HG03135 (cell line): Measurements from ENCODE around the gene GRIA3.

Experiments used
- ATAC-seq: cut with Tn5 transposase; IDR thresholded peaks from one replicate; pipeline ENCODE4 v1.9.1; 2021; ENCODE audit warnings: mild to moderate bottlenecking, moderate library complexity; ENCODE audit not compliant: unreplicated experiment

Gene GRIA3

DNA sequence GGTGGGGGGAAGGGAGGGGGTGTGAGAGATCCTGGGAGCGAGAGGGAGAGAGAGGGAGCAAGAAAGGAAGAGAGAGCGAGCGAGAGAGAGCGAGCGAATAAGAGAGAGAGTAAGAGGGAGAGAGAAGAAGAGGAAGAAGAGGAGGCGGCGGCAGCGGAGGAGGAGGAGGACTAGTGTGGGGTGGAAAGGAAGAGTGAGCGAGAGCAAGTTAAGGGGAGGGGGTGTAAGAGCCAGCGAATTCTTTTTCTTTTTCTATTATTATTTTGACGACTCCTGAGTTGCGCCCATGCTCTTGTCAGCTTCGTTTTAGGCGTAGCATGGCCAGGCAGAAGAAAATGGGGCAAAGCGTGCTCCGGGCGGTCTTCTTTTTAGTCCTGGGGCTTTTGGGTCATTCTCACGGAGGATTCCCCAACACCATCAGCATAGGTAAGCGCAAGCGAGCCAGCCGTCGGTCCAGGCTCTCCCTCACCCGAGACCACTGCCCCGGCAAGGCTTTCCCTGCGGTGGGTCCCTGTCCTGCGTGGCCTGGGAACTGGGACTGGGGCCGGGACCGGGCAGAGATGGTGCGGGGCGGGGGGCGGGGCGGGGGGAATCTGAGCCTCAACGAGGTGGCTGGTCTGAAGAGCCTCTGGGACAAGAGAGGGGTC, at the start of gene GRIA3:
GRIA3 (plus strand) TSS at position 60 of the 647 bp plus-strand sequence; CDS start at position 318, 258 bp downstream.
- no peak for ATAC-seq

DNA sequence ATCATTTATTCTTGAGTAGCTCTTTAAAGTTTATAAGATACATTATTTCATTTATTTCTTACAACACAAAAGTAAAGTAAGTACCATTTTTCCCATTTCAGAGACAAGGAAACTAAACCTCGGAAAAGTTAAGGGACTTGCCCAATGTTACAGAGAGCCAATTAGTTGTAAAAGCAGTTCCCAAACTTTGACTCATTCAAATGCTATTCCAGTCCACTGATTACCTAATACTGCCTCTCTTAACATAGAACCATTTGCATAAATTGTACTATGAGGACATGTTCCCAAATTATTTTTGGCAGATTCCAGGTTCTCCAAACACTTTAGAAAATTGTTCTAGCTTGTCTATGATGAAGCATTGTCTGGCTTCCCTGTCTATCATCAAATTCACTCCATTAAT, 45.6 kb upstream of the GRIA3 start:
- no peak for ATAC-seq

DNA sequence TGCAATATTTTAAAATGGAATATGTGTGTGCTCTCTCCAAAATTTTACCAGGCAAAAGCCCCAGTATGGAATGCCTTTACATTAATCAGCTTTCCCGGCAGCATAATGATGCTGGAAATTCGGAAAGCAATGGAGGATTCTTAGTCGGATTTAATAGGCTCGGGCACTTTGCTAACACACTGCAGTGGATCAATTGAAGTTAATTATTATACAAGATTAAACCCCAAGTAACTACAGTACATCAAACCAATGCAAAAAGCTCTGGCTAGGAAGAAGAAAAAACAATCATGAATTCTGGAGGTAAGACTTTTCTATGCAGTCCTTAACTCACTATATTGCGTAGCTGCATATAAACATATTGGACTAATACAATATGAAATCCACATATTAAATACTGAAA, 43.6 kb upstream of the GRIA3 start:
- ATAC-seq, result no peak

- ATAC-seq, result no peak
Observed at GRCh38 chrX:123140904-123141303, 43.2 kb upstream of the GRIA3 start.

DNA sequence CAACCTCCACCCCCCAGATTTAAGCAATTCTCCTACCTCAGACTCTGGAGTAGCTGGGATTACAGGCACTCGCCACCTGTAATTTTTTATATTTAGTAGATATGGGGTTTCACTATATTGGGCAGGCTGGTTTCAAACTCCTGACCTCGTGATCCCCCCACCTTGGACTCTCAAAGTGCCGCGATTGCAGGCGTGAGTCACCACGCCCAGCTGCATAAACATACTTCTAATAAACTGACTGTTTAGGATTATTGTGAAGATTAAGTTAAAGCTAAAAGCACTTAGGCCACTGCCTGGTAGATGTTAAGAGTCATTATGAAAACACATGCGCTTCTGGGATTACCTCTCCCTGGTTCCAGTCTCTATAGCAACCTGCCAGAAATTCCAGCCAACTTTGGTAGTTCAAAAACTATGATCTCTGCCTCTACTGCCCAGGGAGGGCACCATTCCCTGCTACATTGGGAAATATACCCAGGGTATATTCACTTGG, 30.2 kb upstream of the GRIA3 start:
- ATAC-seq, result no peak

DNA sequence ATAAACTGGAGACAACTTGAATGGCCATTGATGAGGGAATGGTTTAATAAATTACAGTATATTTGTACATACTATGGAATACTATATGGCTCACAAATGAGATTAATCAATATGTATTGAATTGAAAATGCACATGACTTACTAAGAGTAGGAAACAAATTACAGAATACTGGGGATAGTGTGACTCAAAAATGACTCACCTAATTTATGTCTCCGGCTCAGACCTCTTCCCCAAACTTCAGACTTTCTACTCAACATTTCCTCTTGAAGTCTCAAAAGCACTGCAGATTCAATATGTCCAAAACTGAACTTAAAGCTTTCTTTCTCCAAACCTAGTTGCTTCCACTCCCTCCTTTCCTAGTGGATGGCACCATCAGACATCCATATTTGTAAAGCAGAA, 28.8 kb upstream of the GRIA3 start:
- no peak for ATAC-seq

- no peak for ATAC-seq
Observed at GRCh38 chrX:123157586-123157985, 26.5 kb upstream of the GRIA3 start.

GRCh38 chrX:123159403-123159802, 24.7 kb upstream of the GRIA3 start:
- ATAC-seq, result no peak

DNA sequence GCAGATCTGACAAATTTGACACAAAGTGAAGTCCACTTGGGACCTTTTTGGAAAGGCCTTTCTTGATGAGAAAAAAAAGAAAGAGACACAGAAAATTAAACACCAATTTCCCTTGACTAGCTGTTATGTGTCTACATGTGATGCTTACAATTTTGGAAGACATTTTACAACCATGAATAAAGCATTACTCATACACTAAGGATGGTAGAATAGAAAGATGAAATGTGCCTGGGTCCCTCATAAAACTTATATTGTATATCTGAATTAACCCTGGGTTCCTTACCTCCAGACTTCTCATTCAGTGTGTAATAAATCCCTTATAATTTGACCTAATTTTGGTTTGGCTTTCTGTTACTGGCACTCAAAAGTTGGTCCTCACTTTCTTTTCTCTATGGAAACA, 16.5 kb upstream of the GRIA3 start:
- ATAC-seq, result no peak

DNA sequence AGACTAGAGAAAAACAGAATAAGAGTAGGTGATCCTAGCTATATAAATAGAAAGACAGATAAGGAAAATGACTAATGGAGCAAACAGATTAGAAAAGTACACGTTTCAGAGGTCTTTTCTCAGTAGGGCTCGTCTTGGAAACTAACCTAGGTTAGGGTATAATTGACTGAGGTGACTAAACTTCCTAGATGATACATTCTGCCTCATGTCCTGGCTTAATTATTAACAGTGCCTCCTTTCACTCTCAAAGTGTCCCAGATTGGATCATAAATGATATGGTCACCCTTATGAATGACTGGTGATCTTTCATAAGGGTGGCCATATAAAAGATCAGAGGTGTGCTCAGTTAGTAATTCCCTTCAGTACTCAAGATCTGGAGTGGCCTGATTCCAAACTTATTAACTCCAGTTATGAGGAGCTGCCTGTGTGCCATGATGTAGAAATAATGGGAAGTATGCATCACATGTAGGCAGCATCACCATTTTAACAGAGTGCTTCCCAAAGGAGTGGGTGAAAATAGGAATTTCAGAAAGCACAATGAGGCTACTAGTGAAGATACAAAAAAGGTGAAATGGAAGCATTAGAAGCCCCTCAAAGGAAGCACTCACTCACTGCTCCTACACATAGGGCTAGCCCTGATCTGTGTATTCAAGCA, 14.7 kb upstream of the GRIA3 start:
- no peak for ATAC-seq

DNA sequence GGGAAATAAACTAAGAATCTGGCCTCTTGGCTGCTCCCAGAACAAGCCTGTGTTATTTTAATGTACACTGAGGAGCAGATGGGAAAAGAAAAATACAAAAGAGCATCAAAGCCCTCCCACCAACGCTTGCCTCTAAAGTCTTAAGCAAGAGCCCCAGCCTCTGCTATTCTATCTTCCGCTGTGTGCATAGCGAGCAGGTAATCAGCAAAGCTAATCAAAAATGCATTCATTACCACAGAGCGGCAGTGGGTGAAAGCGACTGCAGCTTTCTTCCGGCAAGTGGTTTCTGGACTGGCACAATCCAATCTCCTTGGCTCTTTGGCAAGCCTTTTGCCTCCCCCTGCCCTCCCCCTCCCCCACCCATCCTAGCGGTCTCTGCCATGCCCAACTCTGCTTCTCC, 13.5 kb upstream of the GRIA3 start:
- no peak for ATAC-seq

DNA sequence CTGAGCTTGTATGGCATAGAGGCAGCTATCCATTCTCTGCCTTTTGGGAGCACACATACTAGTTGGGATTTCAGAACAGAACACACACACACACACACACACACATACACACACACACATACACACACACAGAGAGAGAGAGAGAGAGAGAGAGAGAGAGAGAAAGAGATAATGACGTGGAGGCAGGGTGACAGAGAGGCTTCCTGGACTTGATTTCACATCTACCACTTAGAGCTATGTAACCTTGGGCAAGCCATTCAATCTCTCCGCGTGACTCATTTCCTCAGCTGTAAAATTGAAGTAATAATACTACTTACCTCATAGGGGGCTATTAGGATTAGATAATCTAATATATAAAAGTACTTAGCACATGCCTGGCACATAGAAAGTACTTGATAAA, 12.3 kb upstream of the GRIA3 start:
- ATAC-seq, result no peak

GRCh38 chrX:123172869-123173268, 11.2 kb upstream of the GRIA3 start:
- no peak for ATAC-seq

- ATAC-seq, result no peak
Observed at GRCh38 chrX:123173833-123174232, 10.2 kb upstream of the GRIA3 start.

DNA sequence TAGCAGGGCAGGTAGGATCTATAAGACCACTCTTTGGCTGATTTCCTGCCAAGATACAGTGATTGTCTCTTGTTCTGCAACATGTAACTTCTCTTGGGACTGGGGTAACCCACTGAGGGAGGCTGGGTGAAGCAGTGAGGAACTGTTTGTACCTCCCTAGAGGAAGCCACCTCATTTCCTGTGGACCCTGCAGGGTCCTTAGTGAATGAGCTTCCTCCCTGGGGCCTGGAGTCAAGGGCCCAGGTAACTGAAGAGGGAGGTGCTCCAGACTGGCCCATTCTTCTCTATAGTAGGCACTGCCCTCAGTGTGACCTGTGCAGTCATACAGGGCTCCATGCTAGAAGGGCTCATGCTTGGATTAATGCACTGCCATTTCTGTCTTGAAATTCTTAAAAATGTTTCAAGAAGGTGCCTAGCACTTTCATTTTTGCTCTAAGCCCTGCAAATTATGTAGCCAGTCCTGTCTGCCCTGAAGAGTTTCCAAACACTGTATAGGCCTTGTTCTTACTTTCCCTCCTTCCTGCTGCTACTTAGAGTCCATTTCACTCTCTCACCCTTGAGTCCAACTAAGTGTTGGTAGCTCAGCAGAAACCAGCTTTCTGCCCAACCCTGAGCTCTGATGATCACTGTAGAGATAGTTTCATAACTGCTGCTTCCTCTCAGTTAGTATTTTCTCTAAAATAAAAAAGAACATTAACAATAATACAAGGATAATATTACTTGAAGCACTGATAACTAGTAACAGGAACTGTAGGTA, 8.5 kb upstream of the GRIA3 start:
- ATAC-seq, result no peak

DNA sequence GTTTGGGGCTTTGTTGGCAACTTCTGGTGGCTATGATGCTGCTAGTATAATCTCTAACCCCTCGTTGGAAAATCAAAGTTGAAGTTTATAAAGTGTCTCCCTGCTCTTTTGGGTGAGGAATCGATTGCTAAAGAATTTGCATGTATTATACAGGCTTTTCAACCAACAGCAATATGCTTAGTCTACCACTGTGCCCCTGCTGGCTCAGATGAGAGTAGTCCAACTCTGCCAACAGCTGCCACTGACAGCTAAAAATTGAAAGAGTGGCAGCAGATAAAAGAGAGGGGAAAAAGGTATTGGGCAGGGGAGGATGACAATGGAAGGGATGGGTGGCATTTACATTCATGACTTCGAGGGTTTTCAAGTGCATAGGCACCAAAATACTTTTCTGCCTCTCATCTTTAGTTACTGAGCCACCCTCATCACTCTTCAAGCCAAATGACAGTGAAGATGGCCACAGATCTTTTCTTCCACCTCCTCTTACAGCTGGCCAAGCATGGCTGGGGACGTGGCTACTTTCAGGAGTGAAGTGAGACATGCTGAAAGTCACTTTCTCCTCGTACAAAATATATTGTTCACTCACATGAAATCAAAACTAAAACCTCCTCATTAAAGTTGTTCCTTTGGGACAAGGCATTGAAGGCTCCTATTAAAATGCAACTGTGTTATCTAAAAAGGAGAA, 2.7 kb upstream of the GRIA3 start:
- ATAC-seq, result no peak

DNA sequence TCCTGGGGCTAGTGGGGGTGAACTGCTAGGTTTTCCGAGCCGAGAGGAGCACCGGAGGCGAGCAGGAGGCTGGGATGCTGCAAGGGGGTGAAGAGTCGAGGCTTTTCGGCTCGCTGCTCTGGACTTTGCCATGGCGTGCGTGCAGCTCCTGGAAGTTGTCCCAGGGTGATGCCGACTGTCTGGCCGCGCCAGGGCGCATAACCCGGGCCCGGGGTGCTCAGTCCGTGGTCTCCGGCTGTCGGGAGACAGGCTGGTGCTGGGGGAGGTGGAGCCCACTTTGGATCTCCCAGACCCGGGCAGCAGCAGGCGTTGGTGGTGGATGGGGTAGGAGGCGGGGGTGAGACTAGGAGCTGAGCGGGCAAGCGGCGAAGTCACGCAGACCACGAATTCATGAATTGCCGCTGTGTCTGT, 793 bp downstream of the GRIA3 start:
- ATAC-seq, result no peak

GRCh38 chrX:123185721-123186120, 1.6 kb downstream of the GRIA3 start:
- ATAC-seq, result no peak

DNA sequence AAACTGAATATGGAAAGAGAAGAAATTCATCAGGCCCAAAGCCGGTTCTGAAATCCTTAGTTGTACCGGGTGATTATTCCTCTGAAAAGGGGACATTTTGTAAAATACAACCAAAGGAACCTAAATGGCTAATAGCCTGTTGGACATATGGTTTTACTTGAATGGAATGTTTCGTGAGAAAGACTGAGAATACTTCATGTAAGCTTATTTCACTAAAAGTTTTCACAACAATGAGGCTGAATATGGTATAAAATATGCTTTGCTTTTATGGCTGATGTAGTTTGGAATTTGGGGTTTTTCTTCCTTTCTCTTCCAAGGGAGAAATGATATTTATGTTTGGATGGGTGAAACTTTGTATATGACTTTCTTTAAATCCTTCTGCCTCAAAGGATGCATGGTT, 2.7 kb downstream of the GRIA3 start:
- no peak for ATAC-seq

GRCh38 chrX:123188081-123188480, 4.0 kb downstream of the GRIA3 start:
- ATAC-seq, result no peak

GRCh38 chrX:123189338-123189737, 5.3 kb downstream of the GRIA3 start:
- no peak for ATAC-seq
